Measurements from ENCODE around the gene MRPL50. TPM values are rescaled to one million over a fixed set of nuclear protein-coding genes. Genes with fewer than 3 reads are reported as not detected.

MRPL50 gene
- total RNA-seq, 1 experiment from 2014 or later = 19.6 TPM

- H3K4me1 Mint-ChIP-seq = no peaks in the 10 kb centered on the region
- peaks cover 82% of the 10 kb centered on the region for H3K9me3 Mint-ChIP-seq
- ChIA-PET POLR2A (no interaction called here), CTCF (no interaction called here)
- H3K4me3 Mint-ChIP-seq = no peak overlapping the region
- peaks cover 10% of the 10 kb centered on the region for H3K27me3 Mint-ChIP-seq (ENCODE audit: low read depth)
- DNase-seq (ENCODE audit: low spot score) (no peak), ATAC-seq (no peak)
- peaks cover 80% of the 10 kb centered on the region for H3K36me3 Mint-ChIP-seq
- TF ChIP-seq ARID4B (CRISPR knock-in tag; IDR thresholded peaks at IDR 0.05; ENCODE audit: borderline replicate concordance) (no peak), ETV6 (CRISPR knock-in tag; IDR thresholded peaks at IDR 0.05) (no peak), GTF2I (CRISPR knock-in tag; conservative IDR thresholded peaks at IDR 0.05) (no peak), NR1H2 (CRISPR knock-in tag; IDR thresholded peaks at IDR 0.05) (no peak), ATF6 (CRISPR knock-in tag; IDR thresholded peaks at IDR 0.05) (no peak), MXD4 (CRISPR knock-in tag; IDR thresholded peaks at IDR 0.05; ENCODE audit: borderline replicate concordance) (no peak), ATF2 (CRISPR knock-in tag; IDR thresholded peaks at IDR 0.05; ENCODE audit: borderline replicate concordance, low read depth) (no peak), EMX1 (CRISPR knock-in tag; IDR thresholded peaks at IDR 0.05) (no peak), GRHL2 (CRISPR knock-in tag; IDR thresholded peaks at IDR 0.05; ENCODE audit: insufficient replicate concordance, severe bottlenecking) (no peak), ZNF219 (CRISPR knock-in tag; IDR thresholded peaks at IDR 0.05; ENCODE audit: borderline replicate concordance) (no peak), E2F1 (CRISPR knock-in tag; IDR thresholded peaks at IDR 0.05) (no peak), GABPB1 (CRISPR knock-in tag; IDR thresholded peaks at IDR 0.05) (no peak), CREM (CRISPR knock-in tag; IDR thresholded peaks at IDR 0.05) (no peak), FOXK1 (CRISPR knock-in tag; IDR thresholded peaks at IDR 0.05) (no peak), TEAD1 (CRISPR knock-in tag; IDR thresholded peaks at IDR 0.05) (no peak), ZNF232 (CRISPR knock-in tag; IDR thresholded peaks at IDR 0.05) (no peak)
- no peak overlapping the region for H3K27ac Mint-ChIP-seq
These were observed 10.7 kb upstream of the MRPL50 start for GRCh38 chr9:101409079-101409477.

- Mint-ChIP-seq H3K4me1 (no peaks in the 10 kb centered on the region), H3K9me3 (peaks cover 83% of the 10 kb centered on the region), H3K36me3 (peaks cover 85% of the 10 kb centered on the region), H3K27ac (no peak overlapping the region), H3K27me3 (ENCODE audit: low read depth) (peaks cover 10% of the 10 kb centered on the region), H3K4me3 (no peak overlapping the region)
- DNase-seq (ENCODE audit: low spot score) = no peak
- ATAC-seq = no peak
- ChIA-PET POLR2A (no interaction called here), CTCF (no interaction called here)
- no peak for TF ChIP-seq USF2 (CRISPR knock-in tag; IDR thresholded peaks at IDR 0.05)
- TF ChIP-seq SOX15 (CRISPR knock-in tag; IDR thresholded peaks at IDR 0.05) = no peak
- no peak for TF ChIP-seq ZNF671 (CRISPR knock-in tag; IDR thresholded peaks at IDR 0.05)
- no peak for TF ChIP-seq ZNF138 (CRISPR knock-in tag; conservative IDR thresholded peaks at IDR 0.05)
- no peak for TF ChIP-seq NR3C1 (CRISPR knock-in tag; conservative IDR thresholded peaks at IDR 0.05; ENCODE audit: low read depth)
- TF ChIP-seq ZNF281 (CRISPR knock-in tag; IDR thresholded peaks at IDR 0.05) = no peak
- no peak for TF ChIP-seq NR2C2 (CRISPR knock-in tag; IDR thresholded peaks at IDR 0.05)
These were observed 10.1 kb upstream of the MRPL50 start for GRCh38 chr9:101408374-101409078.
